HEK293 (cell line): Measurements from ENCODE around the gene RPL9.

Experiments
- KLF16 ChIP-seq: fragments of 450-650 bp; formaldehyde crosslinking; IDR thresholded peaks from 2 replicates; pipeline ENCODE4 v1.5.1; 2017; ENCODE audit warnings: missing biosample characterization, missing genetic modification characterization
- MYNN ChIP-seq: fragments of 450-650 bp; formaldehyde crosslinking; IDR thresholded peaks from 2 replicates; pipeline ENCODE4 v1.5.1; 2016; ENCODE audit warnings: missing biosample characterization, missing genetic modification characterization, borderline replicate concordance
- ZNF274 ChIP-seq, 2 experiments: fragments of 200-500 bp in 1 of 2; fragments of 450-650 bp in 1 of 2; sonication (Bioruptor generic) in 1 of 2; formaldehyde crosslinking in 1 of 2; IDR thresholded peaks; 2 replicates each; pipeline versions ENCODE4 v1.5.1 to v1.6.1; 2014 to 2016; ENCODE audit warnings: borderline replicate concordance in 1 of 2, inconsistent platforms in 1 of 2, low read length in 1 of 2, missing biosample characterization in 1 of 2, missing genetic modification characterization in 1 of 2
- ZNF529 ChIP-seq: fragments of 450-650 bp; formaldehyde crosslinking; IDR thresholded peaks from 2 replicates; pipeline ENCODE4 v1.5.1; 2017; ENCODE audit warnings: missing genetic modification characterization, missing biosample characterization; ENCODE audit not compliant: insufficient replicate concordance
- ZNF548 ChIP-seq: fragments of 450-650 bp; formaldehyde crosslinking; IDR thresholded peaks from 2 replicates; pipeline ENCODE4 v1.5.1; 2016; ENCODE audit warnings: missing biosample characterization, missing genetic modification characterization
- TF ChIP-seq, protein P1 (sequence below): fragments of 450-650 bp; formaldehyde crosslinking; IDR thresholded peaks from 2 replicates; pipeline ENCODE4 v1.5.1; 2016; ENCODE audit warnings: missing biosample characterization, missing genetic modification characterization
- TF ChIP-seq, protein P2 (sequence below): fragments of 450-650 bp; formaldehyde crosslinking; IDR thresholded peaks from 2 replicates; pipeline ENCODE4 v1.5.1; 2016; ENCODE audit warnings: missing biosample characterization, missing genetic modification characterization
- TF ChIP-seq, protein P3 (sequence below): fragments of 450-650 bp; formaldehyde crosslinking; IDR thresholded peaks from 2 replicates; pipeline ENCODE4 v1.5.1; 2016; ENCODE audit warnings: missing biosample characterization, missing genetic modification characterization, low read depth

DNA sequence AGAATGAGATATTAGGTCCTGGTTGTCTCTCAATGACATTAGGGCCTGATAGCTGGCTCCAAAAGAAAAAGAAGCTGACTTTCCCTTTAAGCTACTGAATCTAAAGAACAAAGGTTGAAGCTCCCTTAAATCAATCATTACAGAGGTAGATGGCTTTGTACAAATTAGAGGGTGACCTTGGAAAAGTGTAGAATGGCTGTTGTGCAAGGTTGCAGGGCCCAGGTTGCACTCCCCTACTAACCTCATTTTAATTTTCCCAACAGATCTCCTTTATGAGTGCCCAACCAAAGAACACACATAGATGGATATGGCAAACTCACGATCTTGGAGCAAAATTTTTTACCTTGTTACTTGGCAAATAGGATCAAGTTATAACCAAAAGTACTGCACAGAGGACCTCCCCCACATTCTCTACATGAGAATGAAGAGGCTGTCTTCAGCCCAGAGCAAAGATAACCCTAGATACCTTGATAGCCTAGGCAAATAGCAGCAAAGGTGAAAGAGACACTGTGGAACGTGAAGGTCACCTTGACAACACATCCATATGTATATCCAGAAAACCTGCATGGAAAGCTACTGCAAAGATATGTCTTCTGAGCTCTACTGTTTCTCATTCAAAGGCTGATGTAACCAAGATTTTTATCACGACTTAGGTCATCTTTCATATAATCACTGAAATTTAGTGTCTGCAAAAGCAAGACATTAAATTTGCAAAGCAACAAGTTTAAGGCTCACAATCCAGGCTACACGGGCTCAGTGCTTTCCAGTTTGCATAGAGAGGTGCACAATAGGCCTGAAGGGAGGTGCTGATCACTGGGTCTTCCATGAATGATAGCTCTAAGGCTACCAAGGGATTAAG is 29.0 kb downstream of the RPL9 start:
- TF ChIP-seq ZNF274 (IDR thresholded peaks at IDR 0.05; ENCODE audit: low read length) (no peak), ZNF274 (tag by site-specific recombination; IDR thresholded peaks at IDR 0.05; ENCODE audit: borderline replicate concordance) (no peak), ZNF529 (tag by site-specific recombination) (no peak), ZNF548 (tag by site-specific recombination) (no peak), MYNN (tag by site-specific recombination) (no peak), KLF16 (no peak)
- TF ChIP-seq, protein P1, sequence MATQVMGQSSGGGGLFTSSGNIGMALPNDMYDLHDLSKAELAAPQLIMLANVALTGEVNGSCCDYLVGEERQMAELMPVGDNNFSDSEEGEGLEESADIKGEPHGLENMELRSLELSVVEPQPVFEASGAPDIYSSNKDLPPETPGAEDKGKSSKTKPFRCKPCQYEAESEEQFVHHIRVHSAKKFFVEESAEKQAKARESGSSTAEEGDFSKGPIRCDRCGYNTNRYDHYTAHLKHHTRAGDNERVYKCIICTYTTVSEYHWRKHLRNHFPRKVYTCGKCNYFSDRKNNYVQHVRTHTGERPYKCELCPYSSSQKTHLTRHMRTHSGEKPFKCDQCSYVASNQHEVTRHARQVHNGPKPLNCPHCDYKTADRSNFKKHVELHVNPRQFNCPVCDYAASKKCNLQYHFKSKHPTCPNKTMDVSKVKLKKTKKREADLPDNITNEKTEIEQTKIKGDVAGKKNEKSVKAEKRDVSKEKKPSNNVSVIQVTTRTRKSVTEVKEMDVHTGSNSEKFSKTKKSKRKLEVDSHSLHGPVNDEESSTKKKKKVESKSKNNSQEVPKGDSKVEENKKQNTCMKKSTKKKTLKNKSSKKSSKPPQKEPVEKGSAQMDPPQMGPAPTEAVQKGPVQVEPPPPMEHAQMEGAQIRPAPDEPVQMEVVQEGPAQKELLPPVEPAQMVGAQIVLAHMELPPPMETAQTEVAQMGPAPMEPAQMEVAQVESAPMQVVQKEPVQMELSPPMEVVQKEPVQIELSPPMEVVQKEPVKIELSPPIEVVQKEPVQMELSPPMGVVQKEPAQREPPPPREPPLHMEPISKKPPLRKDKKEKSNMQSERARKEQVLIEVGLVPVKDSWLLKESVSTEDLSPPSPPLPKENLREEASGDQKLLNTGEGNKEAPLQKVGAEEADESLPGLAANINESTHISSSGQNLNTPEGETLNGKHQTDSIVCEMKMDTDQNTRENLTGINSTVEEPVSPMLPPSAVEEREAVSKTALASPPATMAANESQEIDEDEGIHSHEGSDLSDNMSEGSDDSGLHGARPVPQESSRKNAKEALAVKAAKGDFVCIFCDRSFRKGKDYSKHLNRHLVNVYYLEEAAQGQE (tag by site-specific recombination): no peak
- TF ChIP-seq, protein P2, sequence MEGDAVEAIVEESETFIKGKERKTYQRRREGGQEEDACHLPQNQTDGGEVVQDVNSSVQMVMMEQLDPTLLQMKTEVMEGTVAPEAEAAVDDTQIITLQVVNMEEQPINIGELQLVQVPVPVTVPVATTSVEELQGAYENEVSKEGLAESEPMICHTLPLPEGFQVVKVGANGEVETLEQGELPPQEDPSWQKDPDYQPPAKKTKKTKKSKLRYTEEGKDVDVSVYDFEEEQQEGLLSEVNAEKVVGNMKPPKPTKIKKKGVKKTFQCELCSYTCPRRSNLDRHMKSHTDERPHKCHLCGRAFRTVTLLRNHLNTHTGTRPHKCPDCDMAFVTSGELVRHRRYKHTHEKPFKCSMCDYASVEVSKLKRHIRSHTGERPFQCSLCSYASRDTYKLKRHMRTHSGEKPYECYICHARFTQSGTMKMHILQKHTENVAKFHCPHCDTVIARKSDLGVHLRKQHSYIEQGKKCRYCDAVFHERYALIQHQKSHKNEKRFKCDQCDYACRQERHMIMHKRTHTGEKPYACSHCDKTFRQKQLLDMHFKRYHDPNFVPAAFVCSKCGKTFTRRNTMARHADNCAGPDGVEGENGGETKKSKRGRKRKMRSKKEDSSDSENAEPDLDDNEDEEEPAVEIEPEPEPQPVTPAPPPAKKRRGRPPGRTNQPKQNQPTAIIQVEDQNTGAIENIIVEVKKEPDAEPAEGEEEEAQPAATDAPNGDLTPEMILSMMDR (tag by site-specific recombination): no peak
- TF ChIP-seq, protein P3, sequence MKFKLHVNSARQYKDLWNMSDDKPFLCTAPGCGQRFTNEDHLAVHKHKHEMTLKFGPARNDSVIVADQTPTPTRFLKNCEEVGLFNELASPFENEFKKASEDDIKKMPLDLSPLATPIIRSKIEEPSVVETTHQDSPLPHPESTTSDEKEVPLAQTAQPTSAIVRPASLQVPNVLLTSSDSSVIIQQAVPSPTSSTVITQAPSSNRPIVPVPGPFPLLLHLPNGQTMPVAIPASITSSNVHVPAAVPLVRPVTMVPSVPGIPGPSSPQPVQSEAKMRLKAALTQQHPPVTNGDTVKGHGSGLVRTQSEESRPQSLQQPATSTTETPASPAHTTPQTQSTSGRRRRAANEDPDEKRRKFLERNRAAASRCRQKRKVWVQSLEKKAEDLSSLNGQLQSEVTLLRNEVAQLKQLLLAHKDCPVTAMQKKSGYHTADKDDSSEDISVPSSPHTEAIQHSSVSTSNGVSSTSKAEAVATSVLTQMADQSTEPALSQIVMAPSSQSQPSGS (tag by site-specific recombination): no peak
